Regular cardiac myocyte (primary cell): Measurements from ENCODE around the gene RPEL1. TPM values are rescaled to one million over a fixed set of nuclear protein-coding genes. Genes with fewer than 3 reads are reported as not detected.

Experiments used
- total RNA-seq: library from RNA; depleted of rRNA; stranded (reverse); fragments of >200 nt; gene quantifications from 2 replicates; pipeline ENCODE4 v1.2.3, GENCODE V29; 2014

Gene RPEL1
- under 0.01 and 0.19 TPM in 2 replicates for total RNA-seq

GRCh38 chr10:103245587-103245986 is at the start of gene RPEL1:
Gene RPEL1, plus strand, starts transcription at chr10:103245887. Its CDS starts 110 bp downstream, at chr10:103245997.

GRCh38 chr10:103276896-103277712 is 31.4 kb downstream of the RPEL1 start, which contains the start of gene INA:
Gene INA, plus strand, starts transcription at chr10:103277138. Its CDS starts 74 bp downstream, at chr10:103277212.

Other genes with a start within 250 kb of the RPEL1 start
- gene NT5C2, start 52.6 kb upstream of the RPEL1 start, total RNA-seq = 40.5 and 72.4 TPM in 2 replicates
- gene INA, start 31.3 kb downstream of the RPEL1 start, total RNA-seq = 1.1 and 1.2 TPM in 2 replicates
- gene PCGF6, start 105.3 kb downstream of the RPEL1 start, total RNA-seq = 14.1 and 14.2 TPM in 2 replicates
- 4.2 and 7.5 TPM in 2 replicates for gene TAF5, start 122.1 kb downstream of the RPEL1 start, total RNA-seq
- gene ATP5MK, start 150.6 kb downstream of the RPEL1 start, total RNA-seq = 254 and 289 TPM in 2 replicates
- 30.2 and 53.7 TPM in 2 replicates for gene PDCD11, start 150.7 kb downstream of the RPEL1 start, total RNA-seq
- gene CALHM2, start 206.5 kb downstream of the RPEL1 start, total RNA-seq = 15.0 and 16.1 TPM in 2 replicates
- not detected in 2 replicates for gene CALHM1, start 213.0 kb downstream of the RPEL1 start, total RNA-seq
- not detected in 2 replicates for gene CALHM3, start 233.4 kb downstream of the RPEL1 start, total RNA-seq
- gene NEURL1, start 247.8 kb downstream of the RPEL1 start, total RNA-seq = under 0.01 TPM in 2 replicates